Naive thymus-derived CD4-positive, alpha-beta T cell (primary cell): ENCODE measurements around the gene MYO5C. TPM values are rescaled to one million over a fixed set of nuclear protein-coding genes. Genes with fewer than 3 reads are reported as not detected.

ENCODE experiments used
- ATAC-seq: fragments of 150-1000 bp; cut with Tn5 transposase; 2 replicates; pipeline ENCODE4 v1.10.0; 2021; ENCODE audit warnings: mild to moderate bottlenecking, moderate library complexity
- CTCF ChIA-PET: fragments of 350-600 bp; sonication (Branson Sonifier 250); formaldehyde crosslinking; loops from one replicate; lab custom pipeline; 2021; ENCODE audit warnings: antibody characterized with exemption; lab: Charles Lee
- POLR2A ChIA-PET: fragments of 350-600 bp; sonication (Branson Sonifier 250); formaldehyde crosslinking; loops from one replicate; lab custom pipeline; 2021; ENCODE audit warnings: antibody characterized with exemption, inconsistent platforms; lab: Charles Lee
- DNase-seq, 9 donors: peaks; one replicate each; pipeline versions ENCODE4 v3.0.0 to v3.0.0-alpha.2; 2020 to 2022; ENCODE audit warnings: mixed read lengths in 1 of 9
- H3K27ac ChIP-seq: one replicate; pipeline ENCODE4 v1.7.0; 2013; ENCODE audit warnings: mild to moderate bottlenecking, low read depth, low read length, moderate library complexity
- H3K27me3 ChIP-seq, 2 donors: one replicate each; pipeline ENCODE4 v1.7.0; 2013; ENCODE audit warnings: low read length in 2 of 2, mild to moderate bottlenecking in 2 of 2, moderate library complexity in 2 of 2; ENCODE audit not compliant: control insufficient read depth in 2 of 2, insufficient read depth in 2 of 2
- H3K36me3 ChIP-seq, 3 experiments: 1 replicate in 2 of 3; 2 replicates in 1 of 3; pipeline ENCODE4 v1.7.0; 2013; ENCODE audit warnings: low read length in 3 of 3, mild to moderate bottlenecking in 3 of 3, moderate library complexity in 1 of 3; ENCODE audit not compliant: insufficient read depth in 3 of 3, control insufficient read depth in 2 of 3
- H3K4me1 ChIP-seq, 2 donors: one replicate each; pipeline ENCODE4 v1.7.0; 2013; ENCODE audit warnings: low read length in 2 of 2, mild to moderate bottlenecking in 2 of 2, moderate library complexity in 1 of 2; ENCODE audit not compliant: control insufficient read depth in 2 of 2, insufficient read depth in 2 of 2
- H3K4me3 ChIP-seq: 2 replicates; pipeline ENCODE4 v1.7.0; 2013; ENCODE audit warnings: mild to moderate bottlenecking, low read length
- H3K9me3 ChIP-seq, 3 experiments: 1 replicate in 2 of 3; 2 replicates in 1 of 3; pipeline ENCODE4 v1.7.0; 2013; ENCODE audit warnings: low read length in 3 of 3; ENCODE audit not compliant: control insufficient read depth in 2 of 3
- H3K27ac Mint-ChIP-seq, 9 donors: one replicate each; pipeline ENCODE4 v1.8.0; 2020 to 2022; ENCODE audit warnings: mixed read lengths in 9 of 9, mild to moderate bottlenecking in 8 of 9, moderate library complexity in 5 of 9, inconsistent platforms in 2 of 9
- H3K27me3 Mint-ChIP-seq, 5 donors: one replicate each; pipeline ENCODE4 v1.8.0; 2021 to 2022; ENCODE audit warnings: mixed read lengths in 5 of 5, mild to moderate bottlenecking in 1 of 5
- H3K36me3 Mint-ChIP-seq, 5 donors: one replicate each; pipeline ENCODE4 v1.8.0; 2020 to 2022; ENCODE audit warnings: mixed read lengths in 5 of 5, mild to moderate bottlenecking in 3 of 5, inconsistent platforms in 1 of 5
- H3K4me1 Mint-ChIP-seq, 7 donors: one replicate each; pipeline ENCODE4 v1.8.0; 2020 to 2022; ENCODE audit warnings: mixed read lengths in 7 of 7, mild to moderate bottlenecking in 3 of 7, inconsistent platforms in 1 of 7
- H3K4me3 Mint-ChIP-seq, 10 donors: one replicate each; pipeline ENCODE4 v1.8.0; 2020 to 2022; ENCODE audit warnings: mild to moderate bottlenecking in 10 of 10, mixed read lengths in 10 of 10, moderate library complexity in 6 of 10, inconsistent platforms in 2 of 10
- H3K9me3 Mint-ChIP-seq, 11 donors: one replicate each; pipeline ENCODE4 v1.8.0; 2020 to 2022; ENCODE audit warnings: mixed read lengths in 11 of 11, mild to moderate bottlenecking in 4 of 11, inconsistent platforms in 1 of 11, moderate library complexity in 1 of 11
- intact Hi-C, 2 donors: fragments of 100-400 bp; cut with micrococcal nuclease; formaldehyde crosslinking; loops; one replicate each; pipeline ENCODE4 v1.15.1; 2023
- polyA plus RNA-seq, 2 donors: library from polyadenylated mRNA; unstranded; fragments of 300-500 nt; fragmentation: Illumina TruSeq; gene quantifications; one replicate each; pipeline ENCODE4 v1.2.3, GENCODE V29; 2021
- total RNA-seq, 6 experiments: library from RNA in 5 of 6; stranded (reverse) in 5 of 6; gene quantifications; 1 replicate in 5 of 6; 2 replicates in 1 of 6; pipeline ENCODE4 v1.2.3 and lab custom pipeline; 2021 to 2026

MYO5C gene
- total and polyA plus RNA-seq, 7 experiments from 2014 or later, result 0.19 to 1.3 (median 0.31) TPM; not detected in 1

GRCh38 chr15:52162260-52162659, 133.3 kb downstream of the MYO5C start:
- ChIA-PET CTCF (interaction anchor here (4.2 kb wide), 1 partner anchor 65 kb away, joined by 16 read pairs; no protein-coding TSS in a partner anchor), POLR2A (interaction anchor here (1.5 kb wide), 1 partner anchor 17 kb away, joined by 8 read pairs; no protein-coding TSS in a partner anchor)
- H3K27ac Mint-ChIP-seq, result no peak overlapping the region
- peaks cover 12 to 38% (median 28%) of the 10 kb centered on the region in 7 donors for H3K4me1 Mint-ChIP-seq
- no peak overlapping the region for H3K4me3 Mint-ChIP-seq
- peaks cover 0 to 2% (median 0%) of the 10 kb centered on the region in 5 donors for H3K27me3 Mint-ChIP-seq
- no peak overlapping the region for H3K27ac ChIP-seq
- intact Hi-C loops, result no loop called here
- DNase-seq (no peak), ATAC-seq (no peak)
- no peaks in the 10 kb centered on the region for H3K9me3 ChIP-seq
- H3K4me3 ChIP-seq, result no peak overlapping the region
- peaks cover 0 to 5% of the 10 kb centered on the region in 2 donors for H3K4me1 ChIP-seq
- no peaks in the 10 kb centered on the region for H3K27me3 ChIP-seq
- H3K36me3 Mint-ChIP-seq, result peaks cover 4 to 39% (median 24%) of the 10 kb centered on the region in 5 donors
- H3K36me3 ChIP-seq, result peaks cover 0 to 45% (median 9%) of the 10 kb centered on the region in 3 experiments
- no peaks in the 10 kb centered on the region for H3K9me3 Mint-ChIP-seq

- intact Hi-C loops, result no loop called here
- Histone ChIP-seq H3K4me3 (no peak overlapping the region), H3K9me3 (no peaks in the 10 kb centered on the region), H3K27me3 (no peaks in the 10 kb centered on the region), H3K36me3 (peaks cover 0 to 45% (median 9%) of the 10 kb centered on the region in 3 experiments), H3K4me1 (peaks cover 0 to 5% of the 10 kb centered on the region in 2 donors), H3K27ac (no peak overlapping the region)
- no peak overlapping the region for H3K4me3 Mint-ChIP-seq
- H3K36me3 Mint-ChIP-seq, result peaks cover 4 to 39% (median 24%) of the 10 kb centered on the region in 5 donors
- peaks cover 0 to under 1% (median 0%) of the 10 kb centered on the region in 5 donors for H3K27me3 Mint-ChIP-seq
- no peaks in the 10 kb centered on the region for H3K9me3 Mint-ChIP-seq
- no peak for ATAC-seq
- ChIA-PET POLR2A (no interaction called here), CTCF (no interaction called here)
- peaks cover 7 to 31% (median 20%) of the 10 kb centered on the region in 7 donors for H3K4me1 Mint-ChIP-seq
- H3K27ac Mint-ChIP-seq, result no peak overlapping the region
- no peak for DNase-seq
These were observed 134.1 kb downstream of the MYO5C start for GRCh38 chr15:52161406-52161966.

GRCh38 chr15:52159645-52160044, 136.0 kb downstream of the MYO5C start:
- Histone ChIP-seq H3K27ac (no peak overlapping the region), H3K4me1 (peaks cover 0 to 1% of the 10 kb centered on the region in 2 donors), H3K27me3 (no peaks in the 10 kb centered on the region), H3K9me3 (no peaks in the 10 kb centered on the region), H3K4me3 (no peak overlapping the region), H3K36me3 (peaks cover 0 to 45% (median 9%) of the 10 kb centered on the region in 3 experiments)
- ATAC-seq (no peak), DNase-seq (no peak)
- Mint-ChIP-seq H3K9me3 (no peaks in the 10 kb centered on the region), H3K27ac (peak overlapping the region in 1 of 9 donors; percentile 54), H3K27me3 (no peaks in the 10 kb centered on the region), H3K4me1 (peaks cover 2 to 18% (median 4%) of the 10 kb centered on the region in 7 donors), H3K4me3 (no peak overlapping the region), H3K36me3 (peaks cover 4 to 43% (median 24%) of the 10 kb centered on the region in 5 donors)
- intact Hi-C loops, result no loop called here
- CTCF ChIA-PET, result interaction anchor here (2.0 kb wide), 1 partner anchor 68 kb away, joined by 6 read pairs; no protein-coding TSS in a partner anchor
- POLR2A ChIA-PET, result no interaction called here

GRCh38 chr15:52158084-52158765, 137.4 kb downstream of the MYO5C start:
- no peak for ATAC-seq
- H3K27ac ChIP-seq, result no peak overlapping the region
- Mint-ChIP-seq H3K27ac (peak overlapping the region in 1 of 9 donors; percentile 43), H3K9me3 (no peaks in the 10 kb centered on the region), H3K36me3 (peaks cover 4 to 49% (median 24%) of the 10 kb centered on the region in 5 donors), H3K27me3 (no peaks in the 10 kb centered on the region), H3K4me3 (no peak overlapping the region), H3K4me1 (peaks cover 0 to 12% (median 2%) of the 10 kb centered on the region in 7 donors)
- intact Hi-C loops, result no loop called here
- no peak for DNase-seq
- no peaks in the 10 kb centered on the region for H3K27me3 ChIP-seq
- ChIA-PET POLR2A (interaction anchor here (0.6 to 0.9 kb wide), 2 partner anchors 186 to 210 kb away, joined by 3 read pairs; partner anchors contain the start of gene LEO1), CTCF (interaction anchor here (0.6 to 2.0 kb wide), 3 partner anchors 10 to 98 kb away, joined by 4 to 6 read pairs (median 5); no protein-coding TSS in a partner anchor)
- no peaks in the 10 kb centered on the region for H3K4me1 ChIP-seq
- H3K36me3 ChIP-seq, result peaks cover 0 to 47% (median 9%) of the 10 kb centered on the region in 3 experiments
- H3K9me3 ChIP-seq, result no peaks in the 10 kb centered on the region
- no peak overlapping the region for H3K4me3 ChIP-seq

- H3K27ac Mint-ChIP-seq, result no peak overlapping the region
- Histone ChIP-seq H3K4me3 (no peak overlapping the region), H3K27ac (no peak overlapping the region), H3K36me3 (peaks cover under 1 to 43% (median 4%) of the 10 kb centered on the region in 3 experiments), H3K27me3 (no peaks in the 10 kb centered on the region), H3K4me1 (no peaks in the 10 kb centered on the region), H3K9me3 (no peaks in the 10 kb centered on the region)
- H3K4me1 Mint-ChIP-seq, result peaks cover 0 to 10% (median 2%) of the 10 kb centered on the region in 7 donors
- H3K4me3 Mint-ChIP-seq, result no peak overlapping the region
- intact Hi-C loops, result no loop called here
- no peaks in the 10 kb centered on the region for H3K9me3 Mint-ChIP-seq
- peaks cover 4 to 47% (median 21%) of the 10 kb centered on the region in 5 donors for H3K36me3 Mint-ChIP-seq
- CTCF ChIA-PET, result no interaction called here
- DNase-seq (no peak), ATAC-seq (no peak)
- POLR2A ChIA-PET, result no interaction called here
- H3K27me3 Mint-ChIP-seq, result no peaks in the 10 kb centered on the region
These were observed 139.7 kb downstream of the MYO5C start for GRCh38 chr15:52155878-52156277.

GRCh38 chr15:52154896-52155865, 140.4 kb downstream of the MYO5C start:
- ATAC-seq, result no peak

More at GRCh38 chr15:52154896-52155865, 140.4 kb downstream of the MYO5C start:
- DNase-seq, result no peak
- POLR2A ChIA-PET, result no interaction called here
- peaks cover 0 to 10% (median 2%) of the 10 kb centered on the region in 7 donors for H3K4me1 Mint-ChIP-seq
- no peaks in the 10 kb centered on the region for H3K27me3 ChIP-seq
- no peaks in the 10 kb centered on the region for H3K9me3 ChIP-seq
- H3K36me3 Mint-ChIP-seq, result peaks cover 4 to 49% (median 18%) of the 10 kb centered on the region in 5 donors
- H3K27me3 Mint-ChIP-seq, result no peaks in the 10 kb centered on the region
- H3K4me3 ChIP-seq, result no peak overlapping the region
- peaks cover 5 to 46% (median 8%) of the 10 kb centered on the region in 3 experiments for H3K36me3 ChIP-seq
- intact Hi-C loops, result no loop called here
- no peaks in the 10 kb centered on the region for H3K4me1 ChIP-seq
- no peak overlapping the region for H3K27ac ChIP-seq
- no peak overlapping the region for H3K4me3 Mint-ChIP-seq
- peaks cover 0 to 2% (median 0%) of the 10 kb centered on the region in 11 donors for H3K9me3 Mint-ChIP-seq
- H3K27ac Mint-ChIP-seq, result no peak overlapping the region
- CTCF ChIA-PET, result interaction anchor here (0.8 kb wide), 1 partner anchor 72 kb away, joined by 4 read pairs; no protein-coding TSS in a partner anchor
